Measurements from ENCODE around the gene MTR.
"Not testable (repeated sequence)": the region's sequence is repeated elsewhere in the genome, so short reads cannot be mapped to it uniquely, and the experiment has no call there.

The MTR gene

GRCh38 chr1:236854605-236854983 is 59.5 kb downstream of the MTR start:
- Histone ChIP-seq H3K4me1 (ENCODE audit: insufficient read depth, low read length) (peaks cover 13% of the 10 kb centered on the region), H3K9ac (ENCODE audit: low read length) (no peak overlapping the region), H3K9me3 (ENCODE audit: low read length) (no peaks in the 10 kb centered on the region), H3K27me3 (ENCODE audit: control insufficient read depth in 1 of 2, insufficient read depth in 2 of 2, low read length in 2 of 2) (no peaks in the 10 kb centered on the region), H3K36me3 (ENCODE audit: insufficient read depth, low read length) (peaks cover 50% of the 10 kb centered on the region), H3K27ac (ENCODE audit: low read depth, low read length) (no peak overlapping the region), H3K4me3 (ENCODE audit: low read depth in 1 of 2, low read length in 2 of 2) (no peak overlapping the region)

- not testable (repeated sequence) for H3K9ac ChIP-seq (ENCODE audit: low read length); H3K4me3 ChIP-seq (ENCODE audit: low read depth in 1 of 2, low read length in 2 of 2); H3K27me3 ChIP-seq (ENCODE audit: control insufficient read depth in 1 of 2, insufficient read depth in 2 of 2, low read length in 2 of 2); H3K27ac ChIP-seq (ENCODE audit: low read depth, low read length); H3K9me3 ChIP-seq (ENCODE audit: low read length)
- Histone ChIP-seq H3K4me1 (ENCODE audit: insufficient read depth, low read length) (peaks cover 28% of the 10 kb centered on the region), H3K36me3 (ENCODE audit: insufficient read depth, low read length) (peaks cover 48% of the 10 kb centered on the region)
These were observed 61.6 kb downstream of the MTR start for GRCh38 chr1:236856649-236857048.

GRCh38 chr1:236858165-236858564 is 63.1 kb downstream of the MTR start:
- Histone ChIP-seq H3K9ac (ENCODE audit: low read length) (no peak overlapping the region), H3K4me3 (ENCODE audit: low read depth in 1 of 2, low read length in 2 of 2) (no peak overlapping the region), H3K27ac (ENCODE audit: low read depth, low read length) (no peak overlapping the region), H3K27me3 (ENCODE audit: control insufficient read depth in 1 of 2, insufficient read depth in 2 of 2, low read length in 2 of 2) (no peaks in the 10 kb centered on the region), H3K4me1 (ENCODE audit: insufficient read depth, low read length) (peaks cover 41% of the 10 kb centered on the region), H3K9me3 (ENCODE audit: low read length) (no peaks in the 10 kb centered on the region), H3K36me3 (ENCODE audit: insufficient read depth, low read length) (peaks cover 61% of the 10 kb centered on the region)

- Histone ChIP-seq H3K27me3 (ENCODE audit: control insufficient read depth in 1 of 2, insufficient read depth in 2 of 2, low read length in 2 of 2) (no peaks in the 10 kb centered on the region), H3K4me1 (ENCODE audit: insufficient read depth, low read length) (peaks cover 36% of the 10 kb centered on the region), H3K27ac (ENCODE audit: low read depth, low read length) (no peak overlapping the region), H3K36me3 (ENCODE audit: insufficient read depth, low read length) (peaks cover 60% of the 10 kb centered on the region), H3K9me3 (ENCODE audit: low read length) (no peaks in the 10 kb centered on the region), H3K4me3 (ENCODE audit: low read depth in 1 of 2, low read length in 2 of 2) (no peak overlapping the region), H3K9ac (ENCODE audit: low read length) (no peak overlapping the region)
These were observed 65.0 kb downstream of the MTR start for GRCh38 chr1:236860101-236860500.

- H3K36me3 ChIP-seq (ENCODE audit: insufficient read depth, low read length), result peaks cover 55% of the 10 kb centered on the region
- H3K4me1 ChIP-seq (ENCODE audit: insufficient read depth, low read length), result peaks cover 41% of the 10 kb centered on the region
- no peaks in the 10 kb centered on the region for H3K9me3 ChIP-seq (ENCODE audit: low read length)
- no peaks in the 10 kb centered on the region for H3K27me3 ChIP-seq (ENCODE audit: control insufficient read depth in 1 of 2, insufficient read depth in 2 of 2, low read length in 2 of 2)
- no peak overlapping the region for H3K27ac ChIP-seq (ENCODE audit: low read depth, low read length)
- no peak overlapping the region for H3K4me3 ChIP-seq (ENCODE audit: low read depth in 1 of 2, low read length in 2 of 2)
- H3K9ac ChIP-seq (ENCODE audit: low read length), result no peak overlapping the region
These were observed 65.6 kb downstream of the MTR start for GRCh38 chr1:236860674-236861073.

GRCh38 chr1:236861560-236862218 is 66.6 kb downstream of the MTR start:
- Histone ChIP-seq H3K4me1 (ENCODE audit: insufficient read depth, low read length) (peaks cover 46% of the 10 kb centered on the region), H3K27ac (ENCODE audit: low read depth, low read length) (peak overlapping the region; percentile 16), H3K36me3 (ENCODE audit: insufficient read depth, low read length) (peaks cover 51% of the 10 kb centered on the region), H3K9me3 (ENCODE audit: low read length) (no peaks in the 10 kb centered on the region), H3K9ac (ENCODE audit: low read length) (no peak overlapping the region), H3K27me3 (ENCODE audit: control insufficient read depth in 1 of 2, insufficient read depth in 2 of 2, low read length in 2 of 2) (no peaks in the 10 kb centered on the region), H3K4me3 (ENCODE audit: low read depth in 1 of 2, low read length in 2 of 2) (no peak overlapping the region)

- H3K4me1 ChIP-seq (ENCODE audit: insufficient read depth, low read length), result peaks cover 46% of the 10 kb centered on the region
- peak overlapping the region; percentile 16 for H3K27ac ChIP-seq (ENCODE audit: low read depth, low read length)
- H3K4me3 ChIP-seq (ENCODE audit: low read depth in 1 of 2, low read length in 2 of 2), result no peak overlapping the region
- H3K36me3 ChIP-seq (ENCODE audit: insufficient read depth, low read length), result peaks cover 54% of the 10 kb centered on the region
- H3K9me3 ChIP-seq (ENCODE audit: low read length), result no peaks in the 10 kb centered on the region
- H3K9ac ChIP-seq (ENCODE audit: low read length), result no peak overlapping the region
- no peaks in the 10 kb centered on the region for H3K27me3 ChIP-seq (ENCODE audit: control insufficient read depth in 1 of 2, insufficient read depth in 2 of 2, low read length in 2 of 2)
These were observed 67.1 kb downstream of the MTR start for GRCh38 chr1:236862219-236862591.

- no peaks in the 10 kb centered on the region for H3K9me3 ChIP-seq (ENCODE audit: low read length)
- H3K27me3 ChIP-seq (ENCODE audit: control insufficient read depth in 1 of 2, insufficient read depth in 2 of 2, low read length in 2 of 2), result no peaks in the 10 kb centered on the region
- peaks cover 49% of the 10 kb centered on the region for H3K36me3 ChIP-seq (ENCODE audit: insufficient read depth, low read length)
- H3K9ac ChIP-seq (ENCODE audit: low read length), result no peak overlapping the region
- no peak overlapping the region for H3K27ac ChIP-seq (ENCODE audit: low read depth, low read length)
- peaks cover 46% of the 10 kb centered on the region for H3K4me1 ChIP-seq (ENCODE audit: insufficient read depth, low read length)
- no peak overlapping the region for H3K4me3 ChIP-seq (ENCODE audit: low read depth in 1 of 2, low read length in 2 of 2)
These were observed 67.6 kb downstream of the MTR start for GRCh38 chr1:236862615-236863211.

GRCh38 chr1:236864211-236864610 is 69.1 kb downstream of the MTR start:
- Histone ChIP-seq H3K27ac (ENCODE audit: low read depth, low read length) (peak overlapping the region; percentile 17), H3K36me3 (ENCODE audit: insufficient read depth, low read length) (peaks cover 44% of the 10 kb centered on the region), H3K9me3 (ENCODE audit: low read length) (no peaks in the 10 kb centered on the region), H3K9ac (ENCODE audit: low read length) (no peak overlapping the region), H3K27me3 (ENCODE audit: control insufficient read depth in 1 of 2, insufficient read depth in 2 of 2, low read length in 2 of 2) (no peaks in the 10 kb centered on the region), H3K4me3 (ENCODE audit: low read depth in 1 of 2, low read length in 2 of 2) (no peak overlapping the region), H3K4me1 (ENCODE audit: insufficient read depth, low read length) (peaks cover 46% of the 10 kb centered on the region)

GRCh38 chr1:236864996-236865817 is 70.1 kb downstream of the MTR start:
- Histone ChIP-seq H3K4me1 (ENCODE audit: insufficient read depth, low read length) (peaks cover 43% of the 10 kb centered on the region), H3K9ac (ENCODE audit: low read length) (no peak overlapping the region), H3K27ac (ENCODE audit: low read depth, low read length) (peak overlapping the region; percentile 31), H3K4me3 (ENCODE audit: low read depth in 1 of 2, low read length in 2 of 2) (no peak overlapping the region), H3K9me3 (ENCODE audit: low read length) (no peaks in the 10 kb centered on the region), H3K27me3 (ENCODE audit: control insufficient read depth in 1 of 2, insufficient read depth in 2 of 2, low read length in 2 of 2) (no peaks in the 10 kb centered on the region), H3K36me3 (ENCODE audit: insufficient read depth, low read length) (peaks cover 40% of the 10 kb centered on the region)

GRCh38 chr1:236865818-236866155 is 70.7 kb downstream of the MTR start:
- peaks cover 46% of the 10 kb centered on the region for H3K36me3 ChIP-seq (ENCODE audit: insufficient read depth, low read length)
- no peaks in the 10 kb centered on the region for H3K27me3 ChIP-seq (ENCODE audit: control insufficient read depth in 1 of 2, insufficient read depth in 2 of 2, low read length in 2 of 2)
- H3K9me3 ChIP-seq (ENCODE audit: low read length), result no peaks in the 10 kb centered on the region
- H3K4me1 ChIP-seq (ENCODE audit: insufficient read depth, low read length), result peaks cover 38% of the 10 kb centered on the region
- no peak overlapping the region for H3K4me3 ChIP-seq (ENCODE audit: low read depth in 1 of 2, low read length in 2 of 2)
- H3K9ac ChIP-seq (ENCODE audit: low read length), result no peak overlapping the region
- H3K27ac ChIP-seq (ENCODE audit: low read depth, low read length), result peak overlapping the region; percentile 31
